GM23338 (cell line): ENCODE data around the gene CHST12. TPM values are rescaled to one million over a fixed set of nuclear protein-coding genes. Genes with fewer than 3 reads are reported as not detected.

ENCODE experiments used
- ATAC-seq: fragments of 200-7000 bp; cut with Tn5 transposase; 3 replicates; pipeline ENCODE4 v1.9.1; 2020
- DNase-seq: peaks from one replicate; pipeline ENCODE4 v3.0.0-alpha.2; 2015; ENCODE audit warnings: low spot score
- H2AFZ ChIP-seq: fragments of 200-600 bp; sonication (generic); 2 replicates; pipeline ENCODE4 v1.8.0; 2016; ENCODE audit warnings: antibody characterized with exemption, mild to moderate bottlenecking, moderate library complexity
- H3F3A ChIP-seq: fragments of 200-600 bp; sonication (generic); replicated peaks from 2 replicates; pipeline ENCODE4 v1.8.0; 2017; ENCODE audit warnings: antibody characterized with exemption, mixed run types, low read depth
- H3K27ac ChIP-seq: fragments of 200-600 bp; sonication (generic); 2 replicates; pipeline ENCODE4 v1.6.1; 2016; ENCODE audit warnings: low read depth
- H3K27me3 ChIP-seq: fragments of 200-600 bp; sonication (generic); 2 replicates; pipeline ENCODE4 v1.8.0; 2016; ENCODE audit warnings: mild to moderate bottlenecking, mixed run types, moderate library complexity; ENCODE audit not compliant: insufficient read depth
- H3K36me3 ChIP-seq: fragments of 200-600 bp; sonication (generic); 2 replicates; pipeline ENCODE4 v1.8.0; 2016; ENCODE audit warnings: mild to moderate bottlenecking; ENCODE audit not compliant: insufficient read depth
- H3K4me1 ChIP-seq: fragments of 200-600 bp; sonication (generic); 2 replicates; pipeline ENCODE4 v1.8.0; 2016; ENCODE audit warnings: mild to moderate bottlenecking, moderate library complexity; ENCODE audit not compliant: insufficient read depth
- H3K4me2 ChIP-seq: fragments of 200-600 bp; sonication (generic); 2 replicates; pipeline ENCODE4 v1.7.1; 2017; ENCODE audit warnings: mixed run types
- H3K4me3 ChIP-seq: fragments of 200-600 bp; sonication (generic); 2 replicates; pipeline ENCODE4 v1.6.1; 2016; ENCODE audit warnings: mixed run types
- H3K79me2 ChIP-seq: fragments of 200-600 bp; sonication (generic); replicated peaks from 2 replicates; pipeline ENCODE4 v1.8.0; 2017; ENCODE audit warnings: mild to moderate bottlenecking; ENCODE audit not compliant: insufficient read depth
- H3K9me2 ChIP-seq: fragments of 200-600 bp; sonication (generic); 2 replicates; pipeline ENCODE4 v1.8.0; 2017; ENCODE audit not compliant: insufficient read depth
- H4K20me1 ChIP-seq: fragments of 200-600 bp; sonication (generic); replicated peaks from 2 replicates; pipeline ENCODE4 v1.8.0; 2017; ENCODE audit warnings: mild to moderate bottlenecking; ENCODE audit not compliant: insufficient read depth
- H3K27ac Mint-ChIP-seq: 2 replicates; pipeline ENCODE4 v1.8.0; 2020; ENCODE audit warnings: inconsistent platforms, mild to moderate bottlenecking, moderate library complexity, mixed read lengths
- H3K27me3 Mint-ChIP-seq: 3 replicates; pipeline ENCODE4 v1.8.0; 2022; ENCODE audit warnings: low read depth, mild to moderate bottlenecking, moderate library complexity, mixed read lengths, inconsistent platforms; ENCODE audit not compliant: insufficient read depth, poor library complexity
- H3K36me3 Mint-ChIP-seq: 3 replicates; pipeline ENCODE4 v1.8.0; 2021; ENCODE audit warnings: low read depth, mild to moderate bottlenecking, inconsistent platforms, moderate library complexity, mixed read lengths
- H3K4me1 Mint-ChIP-seq: 3 replicates; pipeline ENCODE4 v1.8.0; 2020; ENCODE audit warnings: mild to moderate bottlenecking, inconsistent platforms, mixed read lengths
- H3K4me3 Mint-ChIP-seq: 3 replicates; pipeline ENCODE4 v1.8.0; 2021; ENCODE audit warnings: moderate library complexity, mild to moderate bottlenecking, inconsistent platforms, mixed read lengths
- H3K9me3 Mint-ChIP-seq: 3 replicates; pipeline ENCODE4 v1.8.0; 2020; ENCODE audit warnings: moderate library complexity, mild to moderate bottlenecking, inconsistent platforms, mixed read lengths
- CREB1 ChIP-seq: fragments of 250-450 bp; sonication (Bioruptor Pico); IDR thresholded peaks from 2 replicates; pipeline ENCODE4 v1.5.0; 2020; ENCODE audit warnings: low read depth, mild to moderate bottlenecking, moderate library complexity
- CTCF ChIP-seq, 2 experiments: fragments of 200-600 bp in 1 of 2; sonication (generic) in 1 of 2; conservative IDR thresholded peaks; 2 replicates each; pipeline versions ENCODE4 v1.5.1 to v1.6.1; 2016 to 2017; ENCODE audit warnings: antibody characterized with exemption in 2 of 2, low read depth in 2 of 2, mild to moderate bottlenecking in 2 of 2, moderate library complexity in 1 of 2
- ETS1 ChIP-seq: IDR thresholded peaks from 2 replicates; pipeline ENCODE4 v1.6.1; 2016; ENCODE audit warnings: antibody characterized with exemption
- EZH2 ChIP-seq: fragments of 200-600 bp; sonication (generic); IDR thresholded peaks from one replicate; pipeline ENCODE4 v1.8.0; 2017; ENCODE audit warnings: antibody characterized with exemption, mild to moderate bottlenecking, low read depth; ENCODE audit not compliant: unreplicated experiment
- EZH2phosphoT487 ChIP-seq: fragments of 200-600 bp; sonication (generic); IDR thresholded peaks from one replicate; pipeline ENCODE4 v1.8.1; 2018; ENCODE audit warnings: antibody characterized with exemption; ENCODE audit not compliant: unreplicated experiment
- JUNB ChIP-seq: IDR thresholded peaks from one replicate; pipeline ENCODE4 v1.6.1; 2016; ENCODE audit warnings: antibody characterized with exemption; ENCODE audit not compliant: unreplicated experiment
- NANOG ChIP-seq: IDR thresholded peaks from 2 replicates; pipeline ENCODE4 v1.6.1; 2016; ENCODE audit warnings: antibody characterized with exemption, borderline replicate concordance
- REST ChIP-seq: IDR thresholded peaks from one replicate; pipeline ENCODE4 v1.6.1; 2018; ENCODE audit warnings: antibody characterized with exemption; ENCODE audit not compliant: unreplicated experiment
- ZNF114 ChIP-seq: fragments of 250-450 bp; sonication (Bioruptor Pico); IDR thresholded peaks from 2 replicates; pipeline ENCODE4 v1.5.0; 2020; ENCODE audit warnings: mild to moderate bottlenecking, moderate library complexity
- ZNF331 ChIP-seq: fragments of 250-450 bp; sonication (Bioruptor Pico); IDR thresholded peaks from 2 replicates; pipeline ENCODE4 v1.5.0; 2020; ENCODE audit warnings: low read depth, mild to moderate bottlenecking, moderate library complexity
- ZNF462 ChIP-seq: fragments of 250-450 bp; sonication (Bioruptor Pico); IDR thresholded peaks from 2 replicates; pipeline ENCODE4 v1.5.0; 2020; ENCODE audit warnings: mild to moderate bottlenecking, moderate library complexity
- polyA plus RNA-seq: library from polyadenylated mRNA; unstranded; fragments of >200 nt; fragmentation: Nextera tagmentation; extraction: Ambion mirVana; gene quantifications from 2 replicates; pipeline ENCODE4 v1.2.1, GENCODE V29; 2016
- total RNA-seq: library from RNA; depleted of rRNA; stranded (reverse); fragments of >200 nt; shearing (Covaris generic); gene quantifications from 2 replicates; pipeline ENCODE4 v1.2.3, GENCODE V29; 2014

The CHST12 gene
- total and polyA plus RNA-seq, 2 experiments from 2014 or later: 10.1 to 14.6 TPM

- TF ChIP-seq ETS1: no peak
- TF ChIP-seq NANOG: no peak
- no peak for TF ChIP-seq REST
- no peak for TF ChIP-seq CREB1 (CRISPR knock-in tag)
- no peak for TF ChIP-seq ZNF331 (CRISPR knock-in tag)
- TF ChIP-seq ZNF114: no peak
- no peak for TF ChIP-seq EZH2phosphoT487
- TF ChIP-seq EZH2: no peak
- no peak for TF ChIP-seq ZNF462 (CRISPR knock-in tag)
- no peak for TF ChIP-seq JUNB
- no peak for TF ChIP-seq CTCF (conservative IDR thresholded peaks at IDR 0.05; ENCODE audit: low read depth in 2 of 2)
- Histone ChIP-seq H3F3A (no peaks in the 10 kb centered on the region), H2AFZ (no peak overlapping the region), H3K4me3 (no peak overlapping the region), H4K20me1 (no peaks in the 10 kb centered on the region), H3K9me2 (no peaks in the 10 kb centered on the region), H3K4me1 (peaks cover 13% of the 10 kb centered on the region; the same call in 1 of the 2 replicates), H3K79me2 (no peaks in the 10 kb centered on the region), H3K4me2 (no peak overlapping the region), H3K27me3 (no peaks in the 10 kb centered on the region), H3K36me3 (no peaks in the 10 kb centered on the region), H3K27ac (no peak overlapping the region)
- no peak overlapping the region for H3K4me3 Mint-ChIP-seq
- peaks cover 44% of the 10 kb centered on the region for H3K4me1 Mint-ChIP-seq
- H3K27ac Mint-ChIP-seq: no peak overlapping the region
- ATAC-seq (no peak; the same call in 2 of the 3 replicates), DNase-seq (no peak)
- H3K27me3 Mint-ChIP-seq: peaks cover 23% of the 10 kb centered on the region
- no peaks in the 10 kb centered on the region; the same call in 2 of the 3 replicates for H3K36me3 Mint-ChIP-seq
- H3K9me3 Mint-ChIP-seq: no peaks in the 10 kb centered on the region
These were observed 94.3 kb downstream of the CHST12 start for GRCh38 chr7:2497500-2498336.
